GM18870 (cell line): ENCODE data around the gene VPS45.

ENCODE experiments used
- ATAC-seq: cut with Tn5 transposase; IDR thresholded peaks from one replicate; pipeline ENCODE4 v1.9.1; 2021; ENCODE audit warnings: moderate library complexity; ENCODE audit not compliant: unreplicated experiment

VPS45 gene

GRCh38 chr1:150069923-150070322 is 2.3 kb downstream of the VPS45 start:
- no peak for ATAC-seq

- no peak for ATAC-seq
Observed at GRCh38 chr1:150072959-150073358, 5.4 kb downstream of the VPS45 start.

GRCh38 chr1:150073516-150073915 is 5.9 kb downstream of the VPS45 start:
- no peak for ATAC-seq

GRCh38 chr1:150076066-150076465 is 8.5 kb downstream of the VPS45 start:
- no peak for ATAC-seq

- ATAC-seq = no peak
Observed at GRCh38 chr1:150076985-150077384, 9.4 kb downstream of the VPS45 start.

GRCh38 chr1:150080784-150081183 is 13.2 kb downstream of the VPS45 start:
- no peak for ATAC-seq

GRCh38 chr1:150082494-150082893 is 14.9 kb downstream of the VPS45 start:
- ATAC-seq = no peak

GRCh38 chr1:150083907-150084306 is 16.3 kb downstream of the VPS45 start:
- ATAC-seq = no peak

- ATAC-seq = no peak
Observed at GRCh38 chr1:150085406-150085805, 17.8 kb downstream of the VPS45 start.

- no peak for ATAC-seq
Observed at GRCh38 chr1:150087415-150087814, 19.8 kb downstream of the VPS45 start.

GRCh38 chr1:150089846-150090520 is 22.4 kb downstream of the VPS45 start:
- no peak for ATAC-seq

GRCh38 chr1:150092180-150092791 is 24.7 kb downstream of the VPS45 start:
- ATAC-seq = no peak

- ATAC-seq = no peak
Observed at GRCh38 chr1:150093805-150094204, 26.2 kb downstream of the VPS45 start.

- no peak for ATAC-seq
Observed at GRCh38 chr1:150094734-150095265, 27.2 kb downstream of the VPS45 start.

- ATAC-seq = no peak
Observed at GRCh38 chr1:150102986-150103385, 35.4 kb downstream of the VPS45 start.

- ATAC-seq = no peak
Observed at GRCh38 chr1:150106341-150106740, 38.8 kb downstream of the VPS45 start.

- no peak for ATAC-seq
Observed at GRCh38 chr1:150109586-150109985, 42.0 kb downstream of the VPS45 start.

- ATAC-seq = no peak
Observed at GRCh38 chr1:150110116-150110515, 42.5 kb downstream of the VPS45 start.

- no peak for ATAC-seq
Observed at GRCh38 chr1:150111670-150112069, 44.1 kb downstream of the VPS45 start.

- ATAC-seq = no peak
Observed at GRCh38 chr1:150115121-150115520, 47.5 kb downstream of the VPS45 start.

- ATAC-seq = no peak
Observed at GRCh38 chr1:150118716-150119115, 51.1 kb downstream of the VPS45 start.

- no peak for ATAC-seq
Observed at GRCh38 chr1:150121236-150121862, 53.8 kb downstream of the VPS45 start.
